ENCODE measurements around the gene MBTPS2.

DNA sequence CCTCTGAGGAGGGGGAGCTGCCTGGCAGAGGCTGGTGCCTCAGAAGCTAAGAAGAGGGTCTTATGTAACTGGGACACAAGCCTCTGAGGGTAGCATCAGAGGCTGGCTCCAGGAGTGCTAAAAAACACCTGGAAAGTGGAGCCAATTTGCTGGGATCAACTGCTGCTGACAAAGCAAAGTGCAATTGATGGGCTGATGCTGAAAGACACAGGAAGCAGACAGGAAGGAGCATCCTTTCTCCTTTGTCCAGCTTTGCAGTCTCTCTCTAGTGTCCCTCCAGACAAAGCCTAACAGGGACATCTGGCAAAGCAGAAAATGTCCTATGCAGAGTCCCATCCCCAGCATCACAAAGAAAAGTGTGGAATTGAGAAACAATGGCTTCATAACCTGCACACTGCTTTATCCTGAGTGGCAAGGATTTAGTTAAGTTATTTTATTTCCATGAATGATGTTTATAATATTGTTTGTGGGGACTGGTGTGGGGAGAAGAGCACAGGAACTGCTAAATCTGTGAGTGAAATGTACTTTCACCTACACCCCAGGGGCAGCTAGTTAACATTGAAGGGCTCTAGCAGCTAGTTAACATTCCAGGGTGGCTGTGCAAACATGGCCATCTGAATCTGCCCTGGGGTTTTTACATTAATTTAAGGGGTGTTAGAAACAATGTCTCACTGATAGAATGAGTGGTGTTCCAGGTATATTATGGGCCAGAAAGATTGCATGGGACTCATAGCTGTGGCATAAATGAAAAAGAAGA lies 25.6 kb upstream of the MBTPS2 start:
- TF ChIP-seq NFRKB (IDR thresholded peaks at IDR 0.05) (no peak), TARDBP (IDR thresholded peaks at IDR 0.05) (no peak), BHLHE40 (IDR thresholded peaks at IDR 0.05; ENCODE audit: borderline replicate concordance) (no peak), FOXM1 (IDR thresholded peaks at IDR 0.05; ENCODE audit: borderline replicate concordance) (no peak), LEF1 (IDR thresholded peaks at IDR 0.05; ENCODE audit: borderline replicate concordance) (no peak), SP1 (IDR thresholded peaks at IDR 0.05) (no peak), FOXA1 (IDR thresholded peaks at IDR 0.05) (no peak)
